Parathyroid adenoma (tissue), 2 donors: ENCODE results near the gene ERICH3.

ENCODE experiments used
- H2AFZ ChIP-seq: fragments of 300-600 bp; sonication (generic); one replicate; pipeline ENCODE4 v1.7.0; 2017; ENCODE audit warnings: antibody characterized with exemption, mild to moderate bottlenecking
- H3K27ac ChIP-seq: fragments of 300-600 bp; sonication (generic); one replicate; pipeline ENCODE4 v1.7.0; 2017
- H3K27me3 ChIP-seq: fragments of 300-600 bp; sonication (generic); one replicate; pipeline ENCODE4 v1.7.0; 2017; ENCODE audit warnings: low read length; ENCODE audit not compliant: control insufficient read depth, insufficient read depth
- H3K36me3 ChIP-seq: fragments of 300-600 bp; sonication (generic); one replicate; pipeline ENCODE4 v1.7.0; 2017; ENCODE audit warnings: low read length; ENCODE audit not compliant: control insufficient read depth, insufficient read depth
- H3K4me1 ChIP-seq: fragments of 300-600 bp; sonication (generic); one replicate; pipeline ENCODE4 v1.7.0; 2017; ENCODE audit warnings: control low read depth
- H3K4me2 ChIP-seq: fragments of 300-600 bp; sonication (generic); one replicate; pipeline ENCODE4 v1.7.0; 2017; ENCODE audit warnings: low read length
- H3K4me3 ChIP-seq: fragments of 300-600 bp; sonication (generic); one replicate; pipeline ENCODE4 v1.7.0; 2017; ENCODE audit warnings: low read depth, low read length
- H3K79me2 ChIP-seq: fragments of 300-600 bp; sonication (generic); one replicate; pipeline ENCODE4 v1.7.0; 2017; ENCODE audit warnings: control low read depth
- H3K9ac ChIP-seq: fragments of 300-600 bp; sonication (generic); one replicate; pipeline ENCODE4 v1.7.0; 2017; ENCODE audit warnings: mild to moderate bottlenecking
- H3K9me3 ChIP-seq: fragments of 300-600 bp; sonication (generic); one replicate; pipeline ENCODE4 v1.7.0; 2017; ENCODE audit warnings: low read length; ENCODE audit not compliant: control insufficient read depth
- TF ChIP-seq, protein P1 (sequence below): fragments of 300-600 bp; sonication (generic); IDR thresholded peaks from one replicate; pipeline ENCODE4 v1.7.0; 2017; ENCODE audit warnings: antibody characterized with exemption, mild to moderate bottlenecking
- donor health status: primary hyperparathyroidism.

The ERICH3 gene

DNA sequence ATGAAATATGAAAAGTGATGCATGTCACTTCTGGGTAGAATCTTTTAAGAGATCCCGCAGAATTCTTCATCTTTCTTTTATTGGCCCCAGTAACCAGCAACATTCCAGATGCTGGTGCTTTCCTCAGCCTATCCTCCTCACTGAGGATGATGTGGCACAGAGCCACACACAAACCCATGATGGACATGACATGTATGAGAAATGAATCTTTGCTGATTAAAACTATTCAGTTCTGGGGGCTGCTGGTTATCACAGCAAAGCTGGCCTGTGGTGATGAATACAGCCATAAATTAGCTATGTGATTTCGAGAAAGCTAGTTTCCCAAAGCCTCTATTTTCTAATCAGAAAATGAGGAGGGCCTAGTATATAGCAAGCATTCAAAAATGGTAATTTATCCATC, 8.3 kb upstream of the ERICH3 start:
- H3K4me1 ChIP-seq: no peaks in the 10 kb centered on the region

GRCh38 chr1:74681449-74681848, 7.9 kb upstream of the ERICH3 start:
- Histone ChIP-seq H2AFZ (no peak overlapping the region), H3K4me2 (no peak overlapping the region), H3K27ac (no peak overlapping the region), H3K79me2 (no peaks in the 10 kb centered on the region), H3K27me3 (no peaks in the 10 kb centered on the region), H3K4me1 (no peaks in the 10 kb centered on the region), H3K36me3 (no peaks in the 10 kb centered on the region), H3K9me3 (no peaks in the 10 kb centered on the region), H3K9ac (no peak overlapping the region), H3K4me3 (no peak overlapping the region)
- TF ChIP-seq, protein P1, sequence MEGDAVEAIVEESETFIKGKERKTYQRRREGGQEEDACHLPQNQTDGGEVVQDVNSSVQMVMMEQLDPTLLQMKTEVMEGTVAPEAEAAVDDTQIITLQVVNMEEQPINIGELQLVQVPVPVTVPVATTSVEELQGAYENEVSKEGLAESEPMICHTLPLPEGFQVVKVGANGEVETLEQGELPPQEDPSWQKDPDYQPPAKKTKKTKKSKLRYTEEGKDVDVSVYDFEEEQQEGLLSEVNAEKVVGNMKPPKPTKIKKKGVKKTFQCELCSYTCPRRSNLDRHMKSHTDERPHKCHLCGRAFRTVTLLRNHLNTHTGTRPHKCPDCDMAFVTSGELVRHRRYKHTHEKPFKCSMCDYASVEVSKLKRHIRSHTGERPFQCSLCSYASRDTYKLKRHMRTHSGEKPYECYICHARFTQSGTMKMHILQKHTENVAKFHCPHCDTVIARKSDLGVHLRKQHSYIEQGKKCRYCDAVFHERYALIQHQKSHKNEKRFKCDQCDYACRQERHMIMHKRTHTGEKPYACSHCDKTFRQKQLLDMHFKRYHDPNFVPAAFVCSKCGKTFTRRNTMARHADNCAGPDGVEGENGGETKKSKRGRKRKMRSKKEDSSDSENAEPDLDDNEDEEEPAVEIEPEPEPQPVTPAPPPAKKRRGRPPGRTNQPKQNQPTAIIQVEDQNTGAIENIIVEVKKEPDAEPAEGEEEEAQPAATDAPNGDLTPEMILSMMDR: no peak

More for the DNA sequence above, 8.3 kb upstream of the ERICH3 start:
- no peak overlapping the region for H3K27ac ChIP-seq
- no peaks in the 10 kb centered on the region for H3K9me3 ChIP-seq
- H2AFZ ChIP-seq: no peak overlapping the region
- H3K9ac ChIP-seq: no peak overlapping the region
- TF ChIP-seq, protein P1: no peak
- no peaks in the 10 kb centered on the region for H3K27me3 ChIP-seq
- no peak overlapping the region for H3K4me2 ChIP-seq
- no peak overlapping the region for H3K4me3 ChIP-seq
- no peaks in the 10 kb centered on the region for H3K36me3 ChIP-seq
- H3K79me2 ChIP-seq: no peaks in the 10 kb centered on the region

DNA sequence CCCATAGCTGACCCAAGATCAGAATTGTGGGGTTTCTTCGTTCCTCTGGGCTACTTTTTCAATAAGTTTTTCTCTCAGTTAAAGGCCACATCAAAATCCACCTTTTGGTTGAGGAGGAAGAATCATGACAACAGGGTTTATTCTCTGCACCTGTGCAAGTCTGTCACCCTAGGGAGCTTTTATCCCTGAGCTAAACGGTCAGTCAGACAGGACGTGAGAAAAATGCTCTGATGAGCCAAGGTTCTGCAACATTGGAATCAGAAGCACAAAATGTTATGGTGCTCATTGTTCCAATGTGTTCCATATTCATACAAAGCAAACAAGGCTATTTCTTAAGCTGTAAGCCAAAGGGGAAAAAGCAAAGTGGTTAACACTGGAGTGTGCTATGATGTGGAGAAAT, 7.4 kb upstream of the ERICH3 start:
- H3K27ac ChIP-seq: no peak overlapping the region
- H3K27me3 ChIP-seq: no peaks in the 10 kb centered on the region
- no peaks in the 10 kb centered on the region for H3K4me1 ChIP-seq
- H3K9me3 ChIP-seq: no peaks in the 10 kb centered on the region
- H3K4me3 ChIP-seq: no peak overlapping the region
- no peaks in the 10 kb centered on the region for H3K79me2 ChIP-seq
- no peak overlapping the region for H3K4me2 ChIP-seq
- H3K9ac ChIP-seq: no peak overlapping the region
- no peak overlapping the region for H2AFZ ChIP-seq
- TF ChIP-seq, protein P1: no peak
- H3K36me3 ChIP-seq: no peaks in the 10 kb centered on the region

DNA sequence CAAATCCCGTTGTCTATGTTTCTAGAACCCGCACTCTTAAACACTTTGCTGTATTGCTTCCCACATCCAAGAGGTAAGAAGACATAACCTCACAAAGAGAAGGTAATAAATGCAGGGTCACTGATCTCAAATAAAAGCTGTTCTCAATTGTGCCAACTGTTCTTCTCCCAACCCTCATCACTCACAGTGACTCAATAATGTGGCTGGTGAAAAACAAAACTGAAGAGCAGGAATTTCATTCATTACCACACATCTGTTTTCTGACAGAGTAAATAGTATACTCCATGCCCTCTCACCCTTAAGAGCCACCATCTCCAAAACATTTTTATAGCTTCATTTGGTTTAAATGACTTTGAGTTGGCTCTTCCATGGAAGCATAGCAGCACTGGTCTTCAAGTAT, 6.2 kb upstream of the ERICH3 start:
- Histone ChIP-seq H3K4me1 (no peaks in the 10 kb centered on the region), H3K27ac (no peak overlapping the region), H3K9me3 (no peaks in the 10 kb centered on the region), H3K4me3 (no peak overlapping the region), H3K9ac (no peak overlapping the region), H3K36me3 (no peaks in the 10 kb centered on the region), H3K27me3 (no peaks in the 10 kb centered on the region), H3K4me2 (no peak overlapping the region), H3K79me2 (no peaks in the 10 kb centered on the region), H2AFZ (no peak overlapping the region)
- TF ChIP-seq, protein P1: no peak

DNA sequence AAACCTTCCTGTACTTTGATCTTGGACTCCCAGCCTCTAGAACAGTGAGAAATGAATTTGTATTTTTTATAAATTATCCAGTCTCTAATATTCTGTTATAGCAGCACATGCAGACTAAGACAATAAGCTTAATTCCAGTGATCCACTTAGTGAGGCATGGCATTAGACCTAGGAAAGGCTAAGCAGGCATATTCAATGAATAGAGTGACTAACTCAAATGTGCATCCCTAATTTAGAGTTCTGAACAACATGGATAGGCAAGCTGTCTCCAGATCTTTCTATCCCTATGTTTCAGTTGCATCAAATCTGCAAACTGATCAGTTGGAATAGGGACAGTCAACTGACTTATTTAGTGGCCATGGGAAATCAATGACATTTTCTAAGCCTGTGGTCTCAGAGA, 4.3 kb upstream of the ERICH3 start:
- H3K9me3 ChIP-seq: no peaks in the 10 kb centered on the region
- H2AFZ ChIP-seq: no peak overlapping the region
- no peaks in the 10 kb centered on the region for H3K27me3 ChIP-seq
- no peaks in the 10 kb centered on the region for H3K4me1 ChIP-seq
- H3K9ac ChIP-seq: no peak overlapping the region
- no peaks in the 10 kb centered on the region for H3K36me3 ChIP-seq
- no peak overlapping the region for H3K27ac ChIP-seq
- no peaks in the 10 kb centered on the region for H3K79me2 ChIP-seq
- no peak overlapping the region for H3K4me3 ChIP-seq
- H3K4me2 ChIP-seq: no peak overlapping the region
- TF ChIP-seq, protein P1: no peak
